Measurements from ENCODE around the gene KRT9.

- no peak for TF ChIP-seq CREB1 (IDR thresholded peaks at IDR 0.05; ENCODE audit: low read depth)
- TF ChIP-seq GATAD2B (conservative IDR thresholded peaks at IDR 0.05; ENCODE audit: low read depth), result no peak
- no peak for TF ChIP-seq NFYB (IDR thresholded peaks at IDR 0.05; ENCODE audit: insufficient read depth, low read depth, low read length)
- no peak for TF ChIP-seq EZH2 (IDR thresholded peaks at IDR 0.05; ENCODE audit: borderline replicate concordance, control insufficient read depth, low read depth, low read length)
- TF ChIP-seq CTCF (IDR thresholded peaks at IDR 0.05 in 2 of 3, conservative IDR thresholded peaks at IDR 0.05 in 1 of 3; ENCODE audit: control insufficient read depth in 2 of 3, extremely low read depth in 1 of 3, insufficient read depth in 1 of 3, low read depth in 3 of 3, low read length in 3 of 3), result no peak
- no peak for TF ChIP-seq SP1 (IDR thresholded peaks at IDR 0.05; ENCODE audit: low read depth, low read length)
- TF ChIP-seq E2F8 (IDR thresholded peaks at IDR 0.05; ENCODE audit: low read depth, partially characterized antibody), result no peak
- no peak for TF ChIP-seq POLR2A (IDR thresholded peaks at IDR 0.05; ENCODE audit: low read depth, low read length)
- TF ChIP-seq SKIL (IDR thresholded peaks at IDR 0.05; ENCODE audit: low read depth, poor library complexity, severe bottlenecking), result no peak
- no peak for TF ChIP-seq MEF2A (IDR thresholded peaks at IDR 0.05; ENCODE audit: insufficient read depth, low read depth, low read length)
- TF ChIP-seq EP300 (IDR thresholded peaks at IDR 0.05; ENCODE audit: borderline replicate concordance in 1 of 2, control insufficient read depth in 1 of 2, low read depth in 2 of 2, low read length in 2 of 2), result no peak
Measured at GRCh38 chr17:41586863-41587495, 15.1 kb upstream of the KRT9 start, which contains the start of gene KRT14.
